Hypothalamus (tissue), 51 donors: ENCODE measurements around the gene LAMA3.
A peak's percentile ranks its signal among the peaks of the same experiment; 100 is the strongest.

Experiments used
- DNase-seq, 51 donors: peaks; one replicate each; lab custom pipeline; 2025; lab: John Stamatoyannopoulos, UW

Gene LAMA3, protein sequence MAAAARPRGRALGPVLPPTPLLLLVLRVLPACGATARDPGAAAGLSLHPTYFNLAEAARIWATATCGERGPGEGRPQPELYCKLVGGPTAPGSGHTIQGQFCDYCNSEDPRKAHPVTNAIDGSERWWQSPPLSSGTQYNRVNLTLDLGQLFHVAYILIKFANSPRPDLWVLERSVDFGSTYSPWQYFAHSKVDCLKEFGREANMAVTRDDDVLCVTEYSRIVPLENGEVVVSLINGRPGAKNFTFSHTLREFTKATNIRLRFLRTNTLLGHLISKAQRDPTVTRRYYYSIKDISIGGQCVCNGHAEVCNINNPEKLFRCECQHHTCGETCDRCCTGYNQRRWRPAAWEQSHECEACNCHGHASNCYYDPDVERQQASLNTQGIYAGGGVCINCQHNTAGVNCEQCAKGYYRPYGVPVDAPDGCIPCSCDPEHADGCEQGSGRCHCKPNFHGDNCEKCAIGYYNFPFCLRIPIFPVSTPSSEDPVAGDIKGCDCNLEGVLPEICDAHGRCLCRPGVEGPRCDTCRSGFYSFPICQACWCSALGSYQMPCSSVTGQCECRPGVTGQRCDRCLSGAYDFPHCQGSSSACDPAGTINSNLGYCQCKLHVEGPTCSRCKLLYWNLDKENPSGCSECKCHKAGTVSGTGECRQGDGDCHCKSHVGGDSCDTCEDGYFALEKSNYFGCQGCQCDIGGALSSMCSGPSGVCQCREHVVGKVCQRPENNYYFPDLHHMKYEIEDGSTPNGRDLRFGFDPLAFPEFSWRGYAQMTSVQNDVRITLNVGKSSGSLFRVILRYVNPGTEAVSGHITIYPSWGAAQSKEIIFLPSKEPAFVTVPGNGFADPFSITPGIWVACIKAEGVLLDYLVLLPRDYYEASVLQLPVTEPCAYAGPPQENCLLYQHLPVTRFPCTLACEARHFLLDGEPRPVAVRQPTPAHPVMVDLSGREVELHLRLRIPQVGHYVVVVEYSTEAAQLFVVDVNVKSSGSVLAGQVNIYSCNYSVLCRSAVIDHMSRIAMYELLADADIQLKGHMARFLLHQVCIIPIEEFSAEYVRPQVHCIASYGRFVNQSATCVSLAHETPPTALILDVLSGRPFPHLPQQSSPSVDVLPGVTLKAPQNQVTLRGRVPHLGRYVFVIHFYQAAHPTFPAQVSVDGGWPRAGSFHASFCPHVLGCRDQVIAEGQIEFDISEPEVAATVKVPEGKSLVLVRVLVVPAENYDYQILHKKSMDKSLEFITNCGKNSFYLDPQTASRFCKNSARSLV (N-terminal part only)

DNA sequence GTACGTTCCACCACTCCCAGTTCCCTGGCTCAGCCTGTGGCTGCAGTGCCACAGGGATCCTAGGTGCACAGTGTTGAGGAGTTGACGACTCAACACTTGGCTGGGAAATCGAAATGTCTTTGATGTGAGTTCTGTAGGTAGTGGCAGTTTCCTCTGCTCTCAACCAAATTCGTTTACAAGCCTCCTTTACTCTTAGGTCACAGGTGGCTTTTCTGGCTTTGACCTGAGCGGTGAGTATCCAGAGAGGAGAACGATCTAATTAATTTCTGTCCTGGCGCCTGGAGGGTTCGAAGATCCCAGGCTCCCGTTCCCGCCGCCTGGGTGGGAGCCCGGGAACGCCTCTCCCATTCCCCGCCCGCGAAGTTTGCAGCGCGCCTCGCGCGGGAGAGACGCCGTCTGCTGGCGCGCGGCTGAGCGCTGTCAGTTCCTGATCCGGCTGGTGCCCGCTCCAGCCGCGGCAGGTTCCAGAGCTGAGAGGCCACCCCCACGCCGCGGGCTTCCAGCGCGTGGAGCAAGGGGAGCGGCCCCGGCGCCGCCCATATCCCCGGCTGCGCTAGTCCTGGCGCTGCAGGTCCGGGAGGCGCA, at the start of gene LAMA3:
Gene LAMA3, plus strand, starts transcription at position 423 of the 585 bp plus-strand sequence. CDS start 231 bp downstream, outside the sequence.
- peak in 17 of 51 donors; percentile 1 to 41 (median 10) for DNase-seq

DNA sequence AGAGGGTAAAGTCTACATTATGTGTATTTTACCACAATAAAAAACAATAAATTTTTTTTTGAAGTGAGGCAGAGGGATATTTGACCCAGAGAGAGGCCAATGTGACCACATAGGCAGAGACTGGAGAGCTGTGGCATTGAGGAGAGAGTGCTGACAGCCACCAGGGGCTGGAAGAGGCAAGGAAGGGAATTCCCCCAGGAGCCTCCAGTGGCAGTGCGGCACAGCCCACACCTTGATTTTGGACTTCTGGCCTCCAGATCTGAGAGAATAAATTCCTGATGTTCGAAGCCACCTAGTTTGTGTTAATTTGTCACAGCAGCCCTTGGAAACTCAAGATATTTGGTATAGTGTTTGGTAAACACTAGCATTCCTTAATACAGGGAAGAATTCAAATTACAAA, 49.2 kb upstream of the LAMA3 start:
- DNase-seq, result no peak

DNA sequence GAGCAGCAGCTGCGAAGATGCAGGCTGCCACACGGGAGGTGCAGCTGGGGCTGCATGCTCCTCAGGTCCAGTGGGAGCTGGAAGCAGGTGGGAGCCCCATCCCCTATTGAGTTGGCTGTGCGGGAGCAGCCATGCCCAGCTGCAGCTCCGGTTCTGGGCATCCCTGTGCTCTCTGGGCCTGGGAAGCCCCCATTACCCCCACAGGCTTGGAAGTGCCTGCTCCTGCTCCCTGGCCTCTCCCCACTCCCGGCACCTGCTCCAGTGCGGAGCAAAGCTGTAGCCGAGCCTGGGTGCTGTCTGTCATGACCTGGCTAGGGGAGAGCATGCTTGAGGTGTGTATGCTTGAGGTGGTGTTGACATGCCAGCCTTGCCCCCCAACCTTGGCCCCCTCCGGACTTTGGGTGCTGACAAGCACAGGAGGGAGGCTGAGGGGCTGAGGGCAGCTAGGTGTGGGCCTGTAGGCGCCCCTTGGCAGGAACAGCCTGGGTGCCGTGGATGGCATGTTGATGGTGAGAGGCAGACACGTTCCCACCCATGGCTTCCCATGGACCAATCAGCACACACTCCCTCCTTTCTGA, 48.0 kb upstream of the LAMA3 start:
- no peak for DNase-seq

DNA sequence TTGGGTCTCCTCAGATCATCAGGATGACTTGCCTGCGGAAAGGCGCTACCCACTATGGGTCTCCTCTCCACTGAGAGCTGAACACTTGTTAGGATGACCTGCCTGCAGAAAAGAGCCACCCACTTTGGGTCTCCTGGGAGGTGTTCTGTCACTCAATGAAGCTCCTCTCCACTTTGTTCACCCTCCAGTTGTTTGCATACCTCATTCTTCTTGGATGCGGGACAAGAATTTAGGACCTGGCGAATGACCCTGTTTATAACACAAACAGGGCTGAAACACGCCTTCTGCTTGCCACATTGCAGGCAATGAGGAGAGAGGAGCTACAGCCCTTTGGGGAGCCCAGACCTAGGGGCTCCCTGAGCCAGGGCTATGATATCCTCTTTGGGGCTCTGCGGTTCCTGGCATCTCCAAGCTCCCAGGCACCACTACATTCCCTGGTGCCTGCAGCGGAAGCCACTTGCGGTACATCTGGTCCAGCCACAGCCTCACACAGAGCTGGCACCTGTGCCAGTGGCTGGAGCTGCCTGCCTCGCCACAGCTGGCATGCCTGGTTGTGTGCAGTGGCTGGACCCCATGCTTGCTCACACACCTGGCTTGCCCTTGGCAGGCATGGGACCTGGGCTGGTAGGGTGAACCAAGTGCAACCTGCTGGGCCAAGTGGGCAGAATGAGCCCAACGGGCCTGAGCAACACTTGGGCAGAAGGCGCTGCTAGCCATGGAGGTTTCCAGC, 47.2 kb upstream of the LAMA3 start:
- no peak for DNase-seq

DNA sequence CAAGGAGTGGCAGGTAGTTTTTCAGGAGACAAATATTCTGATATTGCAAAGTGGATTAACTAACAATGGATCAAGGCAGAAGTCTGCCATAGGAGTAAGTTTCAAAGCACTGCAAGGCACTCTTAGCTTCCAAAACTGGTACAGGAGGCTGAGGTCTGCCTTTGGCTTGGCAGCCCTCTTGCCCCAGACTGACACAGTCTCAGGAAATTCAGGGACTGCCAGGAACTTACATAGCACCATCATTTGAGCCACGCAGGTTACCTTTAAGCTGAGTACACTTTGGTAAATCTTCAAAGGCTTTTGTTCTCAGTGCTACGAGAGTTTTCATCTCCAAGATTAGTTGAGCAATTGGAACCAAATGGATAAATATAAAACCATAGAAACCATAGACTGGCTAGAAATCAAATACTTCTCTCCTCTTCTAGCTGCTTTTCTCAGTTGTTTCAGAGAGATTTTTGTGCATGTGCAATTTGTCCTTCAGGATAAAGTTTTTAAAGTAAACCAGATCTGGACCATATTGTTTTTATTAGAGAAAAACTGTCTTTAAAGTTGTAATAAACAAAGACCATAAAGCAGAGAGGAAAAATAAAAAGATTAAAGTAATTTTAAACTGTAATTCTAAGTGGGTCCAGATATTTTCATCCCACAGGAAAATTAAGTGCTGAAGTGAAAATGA, 45.3 kb upstream of the LAMA3 start:
- no peak for DNase-seq

DNA sequence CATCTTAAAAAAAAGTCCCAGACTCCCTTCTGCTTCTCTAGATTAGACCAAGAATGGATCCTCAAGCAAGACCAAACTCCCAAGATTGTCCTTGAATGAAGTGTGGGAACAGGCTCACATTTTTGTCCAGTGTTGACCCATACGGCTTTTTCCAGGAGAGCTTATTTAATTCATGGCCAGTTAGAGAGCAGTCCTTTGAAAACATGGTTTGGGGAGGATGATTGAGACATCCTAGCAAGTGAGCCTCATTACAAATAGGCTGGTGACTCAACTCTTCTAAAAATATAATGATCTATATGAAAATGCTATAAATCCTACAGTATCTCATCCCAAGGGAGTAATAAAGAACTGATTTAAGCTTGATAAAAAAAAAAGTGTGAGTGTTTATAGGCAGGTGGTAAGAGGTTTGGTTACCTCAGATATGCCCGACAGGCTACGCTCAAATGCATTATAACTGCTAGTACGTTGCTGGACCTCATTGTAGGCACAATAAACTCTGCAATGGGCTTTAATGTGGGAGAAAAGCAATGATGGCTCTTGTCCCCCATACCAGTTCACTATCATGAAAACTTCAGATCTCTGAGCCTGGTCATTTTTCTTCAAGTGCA, 43.6 kb upstream of the LAMA3 start:
- no peak for DNase-seq

DNA sequence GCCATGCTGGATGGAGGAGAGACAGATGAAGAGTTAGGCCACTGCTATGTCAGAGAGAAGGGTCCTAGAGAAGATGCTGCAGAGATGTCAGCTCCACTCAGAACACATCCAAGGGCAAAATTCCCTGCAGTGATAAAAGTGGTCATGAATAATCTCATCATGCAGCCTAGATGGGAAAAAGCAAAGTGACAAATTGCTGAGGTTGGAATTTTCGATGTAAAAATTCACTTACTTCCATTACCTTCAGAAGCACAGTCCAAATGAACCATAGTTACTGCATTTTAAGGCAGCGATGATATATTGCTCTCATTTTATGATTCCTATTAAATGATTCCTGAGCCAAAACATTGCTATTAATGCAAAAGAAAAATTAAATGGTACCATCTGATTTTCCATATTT, 43.0 kb upstream of the LAMA3 start:
- no peak for DNase-seq

DNA sequence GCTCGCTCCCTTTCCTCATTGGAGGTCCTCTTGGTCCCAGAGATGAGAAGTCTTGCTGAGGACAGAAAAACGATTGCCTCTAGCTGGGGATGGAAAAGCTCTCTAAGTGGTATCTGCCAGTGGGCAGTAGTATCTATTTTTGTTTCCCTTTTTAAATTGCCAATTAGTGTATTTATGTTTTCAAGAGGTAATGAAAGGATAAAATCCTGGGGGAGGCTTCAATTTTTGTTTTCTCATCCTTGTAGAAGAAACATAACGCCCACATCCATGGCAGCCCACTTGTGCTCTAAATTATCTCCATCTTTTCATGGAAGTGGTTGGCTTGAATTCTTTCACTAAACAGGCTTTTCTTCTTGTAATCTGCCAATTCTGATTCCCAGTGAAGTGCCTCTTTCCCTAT, 40.8 kb upstream of the LAMA3 start:
- DNase-seq, result no peak

DNA sequence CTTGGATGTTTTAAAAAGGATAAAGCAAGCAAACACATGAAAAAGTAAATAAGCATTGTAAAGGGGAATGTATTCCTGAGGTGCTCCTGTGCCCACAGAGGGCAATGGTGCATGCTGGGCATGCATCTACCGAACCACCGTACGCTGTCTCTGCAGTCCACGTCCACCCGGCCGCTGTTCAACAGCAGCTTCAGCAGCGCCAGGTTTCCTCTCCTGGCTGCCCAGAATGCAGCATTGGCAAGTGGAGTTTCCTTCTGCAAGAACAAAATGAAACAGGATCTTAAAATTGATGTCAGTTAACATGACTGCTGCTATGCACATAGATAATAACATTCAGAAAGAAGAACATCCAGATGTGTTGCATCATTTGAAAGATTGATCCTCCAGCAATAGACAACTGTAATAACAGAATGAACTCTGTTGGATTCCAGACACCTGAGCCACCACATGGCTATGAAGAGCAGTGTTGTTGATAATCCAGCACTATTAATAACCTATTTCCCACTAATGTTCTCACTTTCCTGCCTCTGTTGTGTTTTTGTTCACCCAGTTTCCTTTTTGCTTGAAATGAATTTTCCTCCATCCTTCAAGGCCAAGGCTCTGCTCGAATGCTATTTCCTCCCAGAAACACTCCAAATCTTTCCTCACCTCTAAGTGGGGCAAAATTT, 40.2 kb upstream of the LAMA3 start:
- no peak for DNase-seq

DNA sequence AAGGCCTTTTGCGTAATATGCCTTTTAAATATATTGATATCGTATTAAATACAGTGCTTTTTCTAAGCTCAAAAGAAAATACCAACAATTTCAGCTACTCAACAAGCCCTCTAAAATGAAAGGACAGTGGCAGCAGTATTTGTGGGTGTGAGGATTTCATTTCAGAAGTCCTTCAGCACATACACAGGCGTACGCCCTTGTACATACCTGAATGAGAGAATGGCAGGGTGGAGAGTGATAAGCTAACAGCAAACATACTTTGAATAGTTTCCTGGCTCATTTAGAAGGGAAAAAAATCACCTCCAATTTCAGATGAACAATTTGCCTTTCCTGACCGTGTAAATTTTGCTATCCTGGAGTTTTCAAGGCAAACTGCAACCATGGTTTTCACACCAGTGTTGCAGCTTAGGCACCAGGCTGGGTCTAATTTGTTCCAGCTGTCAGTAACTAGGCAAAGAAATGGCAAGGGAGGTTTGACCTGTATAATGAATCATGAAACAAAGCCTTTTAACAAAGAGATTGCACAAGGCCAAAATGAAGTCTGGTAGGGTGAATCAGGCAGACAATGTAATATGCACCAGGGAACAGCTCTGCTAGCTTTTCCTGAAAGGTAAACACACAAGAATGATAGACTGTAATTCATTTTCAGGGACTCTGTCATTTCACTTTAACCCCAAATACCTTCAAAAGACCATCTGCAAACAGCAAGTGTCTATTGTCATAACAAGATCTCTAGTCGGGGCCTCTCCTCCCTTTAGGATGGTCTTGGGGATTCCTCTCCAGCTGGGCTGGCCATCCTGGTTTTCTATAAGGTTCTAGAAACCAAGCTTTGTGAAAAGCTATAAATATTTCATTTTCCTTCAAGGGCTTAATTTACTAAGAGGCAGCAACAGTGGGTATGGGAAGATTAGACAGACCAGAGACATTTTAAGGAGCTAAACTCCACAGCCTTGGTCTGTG, 38.0 kb upstream of the LAMA3 start:
- DNase-seq, result no peak

DNA sequence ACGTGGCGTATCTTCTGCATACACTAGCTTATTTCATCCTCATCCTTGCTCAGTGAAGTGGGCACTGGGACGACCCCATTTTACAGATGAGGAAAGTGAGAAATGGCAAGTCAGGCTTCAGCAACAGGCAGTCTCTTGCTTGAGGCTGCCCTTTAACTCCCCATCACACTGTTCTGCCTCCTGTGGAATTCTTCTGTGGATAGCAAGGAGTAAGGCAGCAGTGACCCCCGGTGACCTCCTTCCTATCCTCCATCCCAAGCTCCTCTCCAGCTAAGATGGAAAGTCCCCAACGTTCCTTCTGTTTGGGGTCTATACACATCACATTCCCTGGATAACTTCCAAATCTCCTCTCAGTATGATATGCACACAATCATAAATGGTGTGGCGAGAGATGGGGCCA, 37.0 kb upstream of the LAMA3 start:
- no peak for DNase-seq

DNA sequence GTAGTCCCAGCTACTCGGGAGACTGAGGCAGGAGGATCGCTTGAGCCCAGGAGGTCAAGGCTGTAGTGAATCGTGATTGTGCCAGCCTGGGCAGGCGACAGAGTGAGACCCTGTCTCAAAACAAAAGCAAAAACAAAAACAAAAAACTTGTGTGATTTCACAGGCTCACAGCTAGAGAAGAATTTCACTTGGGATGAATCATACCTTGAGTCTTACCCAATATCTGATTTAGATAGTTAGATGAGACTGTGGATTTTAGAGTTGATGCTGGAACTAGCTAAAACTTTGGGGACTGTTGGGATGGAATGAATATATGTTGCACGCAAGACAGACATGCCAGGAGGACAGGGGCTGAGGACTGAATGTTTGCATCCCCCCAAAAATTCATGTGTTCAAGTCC, 31.0 kb upstream of the LAMA3 start:
- DNase-seq, result no peak

DNA sequence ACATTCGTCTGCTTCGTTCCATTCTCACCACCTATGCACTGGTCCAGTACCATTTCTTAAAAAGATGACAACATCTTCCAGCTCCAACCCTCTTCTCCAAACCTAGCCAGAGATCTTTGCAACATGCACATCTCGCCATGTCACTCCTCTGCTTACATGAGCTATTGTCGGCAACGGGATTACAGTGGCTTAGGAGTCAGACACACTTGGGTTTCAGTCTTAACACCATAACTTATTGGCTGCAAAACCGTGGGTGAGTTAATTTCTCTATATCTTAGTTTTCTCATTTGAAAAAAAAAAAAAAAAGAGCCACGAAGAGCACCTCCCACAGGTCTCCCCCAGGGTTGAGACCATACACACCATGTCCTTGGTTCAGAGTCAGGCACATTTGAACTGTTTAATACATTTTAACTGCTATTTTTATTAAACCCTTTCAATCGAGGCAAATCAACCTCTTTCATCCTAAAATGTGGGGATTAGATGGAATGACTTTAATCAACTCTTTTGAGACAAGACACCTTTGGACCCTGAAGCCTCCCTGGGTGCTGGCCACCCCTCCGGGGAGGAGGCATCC, 27.4 kb upstream of the LAMA3 start:
- no peak for DNase-seq

DNA sequence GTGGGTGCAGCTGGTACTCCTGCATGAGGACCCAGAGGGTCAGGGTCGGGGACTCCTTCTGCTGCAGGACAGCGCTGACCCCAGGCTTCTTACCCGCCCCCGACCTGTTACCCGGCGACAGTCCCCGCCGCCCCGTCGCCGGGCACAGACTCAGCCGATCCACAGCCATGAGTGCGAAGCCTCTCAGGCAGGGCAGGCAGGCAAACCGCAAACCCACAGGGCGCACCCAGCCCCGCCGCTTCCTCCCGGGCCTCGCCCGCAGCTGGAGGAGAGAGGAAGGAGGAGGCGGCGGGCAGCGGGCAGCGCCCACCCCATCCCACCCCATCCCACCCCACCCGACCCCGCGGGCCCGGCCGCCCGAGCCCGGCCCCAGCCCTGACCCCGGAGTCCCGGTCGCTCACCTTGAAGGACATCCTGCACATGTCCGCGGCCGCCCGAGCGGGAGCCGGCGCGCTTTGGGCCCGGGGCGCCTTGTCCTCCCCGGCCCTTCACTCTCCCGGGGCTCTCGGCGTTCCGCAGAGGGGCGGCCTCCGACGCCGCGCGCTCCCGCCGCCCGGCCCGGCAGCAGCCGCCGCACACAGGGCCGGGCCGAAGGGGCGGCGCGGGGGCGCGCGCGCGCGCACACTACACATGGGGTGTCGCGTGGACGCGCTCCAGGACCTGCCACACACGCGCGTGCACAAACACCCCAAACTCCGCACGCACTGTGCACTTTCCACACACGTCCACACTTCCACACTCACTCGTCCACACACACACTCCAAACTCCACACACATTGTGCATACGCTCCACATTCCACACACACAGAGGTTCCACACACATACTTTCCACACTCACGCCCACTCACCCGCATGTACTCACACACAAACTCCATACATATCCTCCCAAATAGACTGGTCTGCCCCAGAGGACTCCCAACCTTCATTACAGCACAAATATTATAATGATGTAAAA, 26.7 kb upstream of the LAMA3 start, which contains the start of gene ANKRD29:
Gene ANKRD29, minus strand, starts transcription at position 603 of the 955 bp plus-strand sequence. Its CDS starts 181 bp downstream, at position 422.
- peak in 25 of 51 donors; percentile 3 to 41 (median 10) for DNase-seq

DNA sequence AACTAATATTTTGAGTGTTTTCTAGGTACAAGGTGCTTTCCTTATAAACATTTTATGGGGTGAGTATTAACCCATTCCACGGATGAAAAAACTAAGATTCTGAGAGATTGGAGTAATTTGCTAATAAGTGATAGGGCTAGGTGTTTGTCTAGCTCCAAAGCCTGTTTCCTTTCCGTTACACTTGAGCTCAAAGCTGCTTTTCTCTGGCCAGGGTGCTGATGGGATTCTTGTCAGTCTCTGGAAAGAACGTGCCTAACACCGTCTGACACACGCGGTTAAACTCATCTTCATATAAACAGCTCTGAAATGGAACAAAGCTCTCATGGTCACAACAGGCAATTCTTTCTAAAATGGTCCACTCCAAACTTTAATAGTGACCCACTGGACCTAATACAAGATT, 24.6 kb upstream of the LAMA3 start:
- DNase-seq, result no peak
